GM03348 (cell line): ENCODE measurements around the gene P4HA1.

Source experiments
- DNase-seq: peaks from one replicate; pipeline ENCODE4 v3.0.0; 2012; ENCODE audit warnings: low spot score

Gene P4HA1

DNA sequence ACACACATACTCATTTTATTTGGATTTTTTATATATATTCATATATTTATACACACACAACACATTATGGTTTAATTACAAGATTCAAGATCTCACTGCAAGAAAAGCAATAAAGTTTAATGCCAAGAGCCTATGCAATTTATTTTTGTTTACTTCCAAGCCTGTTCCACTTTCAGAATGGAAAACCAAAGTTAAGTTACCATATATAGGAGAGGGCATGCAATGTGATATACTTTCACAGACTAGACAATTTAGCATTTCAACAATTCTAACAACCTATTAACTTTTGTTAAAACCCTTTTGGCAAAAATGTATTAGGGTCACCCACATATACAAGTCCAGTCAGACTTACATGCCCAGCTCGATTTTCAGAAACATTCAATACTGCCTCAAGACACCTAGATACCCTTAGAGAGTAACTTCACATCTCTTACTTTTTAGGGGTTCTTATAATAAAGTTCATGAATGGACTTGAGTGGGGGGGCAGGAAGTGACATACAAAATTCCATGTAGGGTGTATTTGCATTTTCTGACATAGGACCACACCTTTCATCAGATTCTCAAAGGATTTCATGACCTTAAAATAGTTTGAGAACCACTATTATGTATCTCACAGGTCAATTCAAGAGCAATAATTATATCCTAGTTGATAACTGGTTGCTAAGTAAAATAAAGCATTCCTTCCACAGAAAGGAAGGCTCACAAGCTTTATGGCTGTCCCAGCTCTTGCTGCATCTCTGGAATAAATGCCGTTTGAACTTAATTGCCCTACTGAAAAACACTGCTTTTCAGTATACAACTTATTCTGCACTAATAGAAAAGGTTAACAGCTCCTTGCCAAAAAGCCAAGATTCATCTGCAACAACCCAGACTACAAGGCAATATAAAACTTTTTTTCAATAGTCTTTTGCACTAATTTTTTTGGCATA, 2.5 kb downstream of the P4HA1 start:
- DNase-seq, result peak; percentile 8

DNA sequence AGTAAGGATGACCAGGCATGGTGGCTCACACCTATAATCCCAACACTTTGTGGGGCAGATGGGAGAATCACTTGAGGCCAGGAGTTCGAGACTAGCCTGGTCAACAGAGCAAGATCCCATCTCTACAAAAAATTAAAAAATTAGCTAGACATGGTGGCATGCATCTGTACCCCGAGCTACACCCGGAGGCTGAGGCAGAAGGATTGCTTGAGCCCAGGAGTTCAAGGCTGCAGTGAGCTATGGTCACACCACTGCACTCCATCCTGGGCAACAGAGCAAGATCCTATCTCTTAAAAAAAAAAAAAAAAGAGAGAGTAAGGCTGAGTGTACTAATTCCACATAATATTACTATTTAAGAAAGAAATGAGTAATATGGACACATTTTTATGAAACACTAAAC, 3.8 kb downstream of the P4HA1 start:
- no peak for DNase-seq

DNA sequence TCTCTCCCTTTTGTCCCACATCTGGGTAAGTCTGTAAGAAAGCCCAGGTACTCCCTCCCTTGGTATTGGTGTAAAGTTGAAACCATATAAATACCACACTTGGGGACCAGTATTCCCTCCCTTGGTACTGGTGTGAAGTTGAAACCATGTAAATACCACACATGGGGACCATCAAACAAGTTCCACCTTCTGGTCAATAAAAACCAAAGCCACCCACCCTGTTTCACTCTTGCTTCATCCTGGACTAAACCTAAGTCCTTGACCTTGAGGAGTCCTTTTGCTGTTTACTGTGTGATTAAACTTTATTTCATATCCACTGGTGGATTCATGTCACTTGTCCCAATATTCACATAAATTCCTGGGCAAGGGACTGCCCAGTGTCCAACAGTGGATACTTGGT, 8.4 kb downstream of the P4HA1 start:
- DNase-seq, result no peak

DNA sequence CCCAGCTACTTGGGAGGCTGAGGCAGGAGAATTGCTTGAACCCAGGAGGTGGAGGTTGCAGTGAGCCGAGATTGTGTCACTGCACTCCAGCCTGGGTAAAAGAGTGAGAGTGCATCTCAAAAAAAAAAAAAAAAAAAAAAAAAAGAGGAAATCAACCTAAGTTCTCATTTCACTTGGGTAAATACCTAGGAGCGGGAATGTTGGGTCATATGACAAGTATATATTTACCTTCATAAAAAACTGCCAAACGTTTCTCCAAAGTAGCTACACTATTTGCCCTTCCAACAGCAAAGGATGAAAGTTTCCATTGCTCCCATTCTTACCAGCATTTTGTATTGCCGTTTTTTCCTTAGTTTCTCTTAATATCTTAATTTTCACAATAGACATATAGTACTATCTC, 9.8 kb downstream of the P4HA1 start:
- no peak for DNase-seq

DNA sequence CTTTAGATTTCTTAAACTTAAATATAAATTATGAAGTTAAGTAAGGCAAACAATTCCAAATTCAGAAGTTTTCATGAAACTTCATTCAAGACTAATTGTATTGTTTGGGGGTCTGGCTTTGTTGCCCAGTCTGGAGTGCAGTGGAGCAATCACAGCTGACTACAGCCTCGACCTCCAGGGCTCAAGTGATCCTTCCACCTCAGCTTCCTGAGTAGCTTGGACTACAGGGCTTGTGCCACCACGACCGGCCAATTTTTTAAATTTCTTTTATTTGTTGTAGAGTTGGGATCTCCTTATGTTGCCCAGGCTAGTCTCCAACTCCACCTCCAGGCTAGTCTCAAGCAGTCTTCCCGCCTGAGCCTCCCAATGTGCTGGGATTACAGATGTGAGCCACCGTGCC, 12.5 kb downstream of the P4HA1 start:
- DNase-seq, result no peak

DNA sequence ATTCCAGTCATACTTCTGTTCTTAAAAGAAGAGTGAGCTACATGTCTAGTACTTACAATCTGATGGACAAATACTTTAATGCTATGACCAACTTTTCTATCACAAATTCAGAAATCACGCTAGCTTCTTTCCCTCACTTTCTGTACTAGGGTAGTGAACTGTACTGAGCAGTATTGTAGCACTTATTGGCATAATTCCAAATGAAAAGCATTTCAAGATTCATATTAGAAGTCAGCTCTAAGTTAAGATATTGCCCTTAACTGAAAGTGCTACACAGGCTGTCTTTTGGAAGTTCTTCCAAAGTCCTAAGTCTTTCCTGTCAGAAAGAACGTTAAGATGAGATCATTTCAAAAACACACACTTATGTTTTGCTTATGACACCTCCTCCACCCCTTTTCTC, 13.4 kb downstream of the P4HA1 start:
- no peak for DNase-seq

DNA sequence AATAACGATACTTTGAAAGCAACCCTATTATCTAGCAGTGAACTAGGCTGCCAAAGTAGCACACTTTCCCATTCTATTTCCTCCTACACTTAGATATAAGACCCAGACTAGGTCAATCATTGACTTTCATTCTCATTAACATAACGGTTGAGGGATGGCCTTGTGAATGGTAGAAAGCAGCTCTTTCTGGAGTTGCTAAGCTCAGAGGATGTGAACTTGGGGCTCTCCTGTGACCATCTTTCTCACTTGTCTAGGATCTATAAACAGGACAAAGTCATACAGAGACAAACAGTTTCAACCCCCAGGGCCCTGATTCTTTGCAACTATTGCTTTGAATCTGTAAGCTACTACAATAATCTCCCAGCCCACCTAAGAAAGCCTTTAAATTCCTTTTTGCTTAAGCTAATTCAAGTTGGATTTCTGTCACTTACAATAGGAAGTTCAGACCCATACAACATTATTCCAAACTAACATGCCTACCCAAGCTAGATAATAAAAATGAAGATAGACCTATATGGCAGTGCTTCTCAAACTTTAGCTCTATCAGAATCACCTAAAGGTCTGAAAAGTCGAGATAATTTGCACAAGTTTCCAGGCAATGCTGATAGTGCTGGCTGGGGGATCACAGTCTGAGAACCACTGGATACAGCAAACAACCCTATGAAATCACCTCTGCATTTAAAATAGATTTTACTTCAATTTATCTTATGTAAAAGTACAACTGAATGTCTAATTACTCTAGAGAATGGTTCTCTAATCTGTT, 16.7 kb downstream of the P4HA1 start:
- no peak for DNase-seq

DNA sequence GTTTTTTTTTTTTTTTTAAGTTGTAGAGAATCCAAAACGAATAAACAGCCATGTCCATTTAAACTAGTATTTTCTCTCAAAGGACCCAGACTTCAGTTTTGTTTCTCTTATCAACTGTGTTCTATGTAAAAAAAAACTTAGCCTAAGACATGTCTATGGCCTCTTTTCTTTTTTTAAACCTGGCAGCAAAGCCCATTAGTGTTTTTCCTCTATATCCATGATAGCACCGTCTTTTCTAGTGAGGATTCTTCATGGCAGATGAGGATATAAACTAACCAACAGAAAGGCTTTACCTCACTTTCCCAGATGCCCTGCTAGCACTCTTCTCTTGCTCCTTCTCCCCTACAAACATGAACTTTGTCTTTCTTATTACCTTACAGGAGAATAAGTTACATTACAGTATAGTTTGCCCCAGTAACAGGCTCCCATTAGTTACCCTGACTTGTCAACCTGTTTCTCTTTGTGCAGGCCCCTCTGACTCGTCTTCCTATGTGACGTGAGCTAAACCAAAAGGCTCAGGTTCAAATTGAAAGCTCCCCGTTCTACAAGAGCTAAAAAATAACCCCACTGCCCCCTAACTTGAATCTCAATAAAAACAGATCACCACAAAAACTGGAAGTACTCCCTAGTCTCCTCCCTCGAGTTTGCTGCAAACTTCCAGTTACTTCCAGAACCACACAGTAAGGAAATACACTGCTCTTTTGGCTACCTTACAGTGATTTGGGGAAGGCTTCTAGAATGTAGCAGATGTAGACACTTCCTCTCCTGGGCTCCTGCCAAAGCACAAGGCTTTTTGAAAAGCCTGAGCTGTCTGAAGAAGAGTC, 20.1 kb downstream of the P4HA1 start:
- DNase-seq, result peak; percentile 76

DNA sequence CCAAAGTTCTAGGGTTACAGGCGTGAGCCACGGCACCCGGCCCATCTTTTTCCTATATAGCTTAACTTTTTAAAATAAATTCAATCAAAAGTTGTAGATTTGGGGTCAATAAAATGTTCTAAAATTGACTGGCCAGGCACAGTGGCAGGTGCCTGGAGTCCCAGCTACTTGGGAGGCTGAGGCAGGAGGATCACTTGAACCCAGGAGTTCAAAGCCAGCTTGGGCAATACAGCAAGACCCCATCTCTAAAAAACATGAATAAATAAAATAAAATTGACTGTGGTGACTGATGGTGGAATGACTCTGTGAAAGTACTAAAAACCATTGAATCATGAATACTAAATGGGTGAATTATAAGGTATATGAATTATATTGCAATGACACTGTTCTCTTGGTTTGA, 20.8 kb downstream of the P4HA1 start:
- no peak for DNase-seq

DNA sequence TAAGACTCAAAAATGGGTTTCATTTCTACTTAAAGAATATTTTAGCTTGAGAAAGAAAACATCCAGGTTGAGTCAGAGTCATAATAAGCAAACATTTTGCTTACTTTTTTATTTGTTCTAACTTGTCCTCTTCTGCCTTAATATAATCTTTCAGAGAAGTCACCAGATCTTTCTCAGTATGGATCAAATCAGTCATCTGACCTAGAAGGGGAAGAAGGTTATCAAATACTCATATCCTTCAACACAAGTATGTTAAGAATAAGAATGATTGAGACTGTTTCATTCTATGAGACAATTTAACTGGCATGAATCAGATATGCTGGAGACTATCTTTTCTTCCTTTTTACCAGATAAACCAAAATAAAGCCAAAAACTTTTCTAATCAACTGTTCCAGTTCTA, 23.0 kb downstream of the P4HA1 start:
- DNase-seq, result no peak

DNA sequence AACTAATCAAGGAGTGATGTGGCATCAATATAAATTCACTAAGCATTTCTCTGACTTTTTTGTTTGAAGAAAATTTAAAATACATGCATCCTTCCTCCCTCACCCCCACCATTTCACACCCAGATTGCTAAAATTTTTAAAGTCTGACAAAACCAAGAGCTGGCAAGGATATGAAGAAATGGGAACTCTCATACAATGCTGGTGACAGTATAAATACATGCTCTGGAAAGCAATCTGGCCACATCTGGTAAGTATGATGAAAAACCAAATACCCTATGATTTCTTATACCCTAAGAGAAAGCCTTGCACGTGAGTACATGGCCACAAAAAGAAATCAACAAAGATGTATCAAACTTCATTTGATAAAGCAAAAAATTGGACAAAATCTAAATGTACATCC, 31.2 kb downstream of the P4HA1 start:
- peak; percentile 28 for DNase-seq

DNA sequence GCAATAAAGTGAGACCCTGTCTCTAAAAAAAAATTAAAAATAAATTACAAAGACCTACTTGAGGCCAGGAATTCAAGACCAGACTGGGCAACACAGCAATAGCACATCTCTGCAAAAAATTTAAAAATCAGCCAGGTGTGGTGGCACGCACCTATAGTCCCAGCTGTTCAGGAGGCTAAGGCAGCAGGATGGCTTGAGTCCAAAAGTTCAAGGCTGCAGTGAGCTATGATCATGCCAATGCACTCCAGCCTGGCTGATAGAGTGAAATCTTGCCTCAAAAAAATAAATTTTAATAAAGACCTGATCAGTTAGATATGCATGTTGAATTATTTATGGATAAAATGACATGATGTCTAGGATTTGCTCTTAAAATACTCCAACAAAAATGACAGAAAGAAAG, 34.9 kb downstream of the P4HA1 start:
- DNase-seq, result no peak

DNA sequence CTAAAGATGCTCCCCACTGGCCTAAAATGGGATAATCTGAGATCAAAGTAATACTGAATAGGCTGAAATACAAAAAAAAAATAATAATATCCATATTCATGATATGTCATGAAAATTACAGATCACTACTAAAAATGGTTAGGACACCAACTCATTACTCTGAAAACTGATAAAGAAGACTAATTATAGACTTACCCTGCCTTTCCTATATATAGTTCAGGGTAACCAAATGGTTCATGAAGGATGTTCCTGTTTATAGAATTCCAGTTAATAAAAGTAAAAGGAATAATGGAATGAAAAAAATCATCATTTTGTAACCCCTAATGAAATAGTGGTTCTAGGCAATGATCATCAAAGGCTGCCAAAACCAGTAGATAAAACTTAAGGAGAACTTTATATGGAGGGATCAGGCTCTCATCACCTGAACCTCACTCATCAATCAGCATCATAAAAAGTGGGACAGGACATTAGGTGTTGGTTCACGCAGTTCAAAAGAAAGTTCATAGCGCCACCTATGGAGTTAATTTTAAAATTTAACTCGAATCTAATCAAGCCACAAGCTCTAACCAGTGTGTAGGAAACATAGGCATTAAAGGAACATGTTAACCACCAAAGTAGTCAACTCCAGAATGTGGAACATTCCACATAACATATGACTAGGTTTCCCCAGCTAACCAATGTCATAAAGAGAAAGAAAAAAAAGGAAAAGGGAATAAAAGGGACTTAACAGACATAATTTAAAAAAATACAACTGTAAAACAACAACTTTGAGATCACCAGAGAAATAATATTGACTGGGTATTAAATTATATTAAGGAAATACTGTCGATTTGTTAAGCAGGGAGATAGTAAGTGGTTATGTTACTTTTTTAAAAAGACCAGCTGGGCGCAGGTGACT, 35.7 kb downstream of the P4HA1 start:
- DNase-seq, result peak; percentile 33

DNA sequence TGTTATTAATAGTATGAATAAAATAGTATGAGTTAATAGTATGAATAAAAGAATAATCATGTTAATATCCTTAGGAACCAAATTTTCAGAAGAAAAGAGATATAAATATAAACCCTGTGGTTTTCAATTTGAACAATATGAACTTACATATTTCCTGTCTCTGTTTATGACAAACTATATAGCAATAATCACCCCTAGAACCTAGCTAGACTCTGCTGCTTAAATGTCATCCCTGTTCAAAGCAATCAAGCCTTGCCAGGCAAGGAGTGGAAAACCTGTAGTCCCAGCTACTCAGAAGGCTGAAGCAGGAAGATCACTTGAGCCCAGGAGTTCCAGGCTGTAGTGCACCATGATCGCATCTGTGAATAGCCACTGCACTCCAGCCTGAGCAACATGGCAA, 36.5 kb downstream of the P4HA1 start:
- no peak for DNase-seq

DNA sequence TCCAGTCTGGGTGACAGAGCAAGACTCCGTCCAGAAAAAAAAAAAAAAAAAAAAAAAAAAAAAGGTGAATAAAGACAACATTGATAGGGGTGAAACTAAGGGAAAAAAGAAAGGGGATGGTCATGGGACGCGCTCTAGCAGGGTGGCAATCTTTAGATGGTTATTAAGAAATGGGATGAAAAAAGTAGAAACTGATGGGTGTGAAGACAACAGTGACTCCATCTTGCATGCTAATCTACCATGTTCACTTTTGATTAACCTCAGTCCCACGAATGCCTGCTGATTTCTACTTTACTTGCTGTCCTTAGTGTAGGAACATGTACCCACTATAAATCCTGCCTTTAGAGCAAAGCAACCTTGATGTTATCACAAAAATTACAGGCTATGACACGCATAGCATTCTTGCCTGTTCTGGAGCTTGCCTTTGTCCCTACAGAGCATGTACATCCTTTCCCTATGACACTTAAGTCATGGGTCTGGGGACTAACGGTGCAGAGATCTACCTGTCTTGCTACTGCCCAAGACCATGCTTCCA, 38.5 kb downstream of the P4HA1 start:
- DNase-seq, result no peak

DNA sequence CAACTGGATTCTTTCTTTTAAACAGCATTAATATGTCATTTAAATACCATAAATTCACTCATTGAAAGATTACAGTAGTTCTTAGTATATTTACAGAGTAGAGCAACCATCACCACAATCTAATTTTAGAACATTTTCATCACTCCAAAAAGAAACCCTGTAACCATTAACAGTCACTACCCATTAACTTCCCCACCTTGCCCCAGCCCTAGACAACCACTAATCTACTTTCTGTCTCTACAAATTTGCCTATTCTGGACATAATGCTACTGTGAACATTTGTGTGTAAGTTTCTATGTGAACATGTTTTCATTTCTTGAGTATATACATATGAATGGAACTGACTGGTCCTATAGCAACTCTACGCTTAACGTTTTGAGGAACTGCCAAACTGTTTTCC, 42.4 kb downstream of the P4HA1 start:
- no peak for DNase-seq

DNA sequence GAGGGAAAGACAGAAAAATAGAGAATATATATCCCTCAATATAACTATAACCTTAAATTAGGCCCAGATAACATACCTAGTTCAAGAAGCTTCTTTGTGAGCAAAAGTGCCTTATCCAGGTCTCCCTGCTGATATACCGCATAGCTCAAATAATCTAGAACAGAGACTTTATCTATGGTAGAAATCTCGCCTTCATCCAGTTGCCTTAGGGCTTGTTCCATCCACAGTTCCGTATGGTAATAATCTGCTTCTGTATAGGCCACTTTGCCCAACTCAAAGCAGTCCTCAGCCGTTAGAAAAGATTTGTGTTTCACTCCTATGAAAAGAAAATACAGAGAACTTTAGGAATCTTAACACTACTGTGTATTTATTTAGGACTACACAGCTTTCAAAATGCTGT, 43.4 kb downstream of the P4HA1 start:
- DNase-seq, result no peak

DNA sequence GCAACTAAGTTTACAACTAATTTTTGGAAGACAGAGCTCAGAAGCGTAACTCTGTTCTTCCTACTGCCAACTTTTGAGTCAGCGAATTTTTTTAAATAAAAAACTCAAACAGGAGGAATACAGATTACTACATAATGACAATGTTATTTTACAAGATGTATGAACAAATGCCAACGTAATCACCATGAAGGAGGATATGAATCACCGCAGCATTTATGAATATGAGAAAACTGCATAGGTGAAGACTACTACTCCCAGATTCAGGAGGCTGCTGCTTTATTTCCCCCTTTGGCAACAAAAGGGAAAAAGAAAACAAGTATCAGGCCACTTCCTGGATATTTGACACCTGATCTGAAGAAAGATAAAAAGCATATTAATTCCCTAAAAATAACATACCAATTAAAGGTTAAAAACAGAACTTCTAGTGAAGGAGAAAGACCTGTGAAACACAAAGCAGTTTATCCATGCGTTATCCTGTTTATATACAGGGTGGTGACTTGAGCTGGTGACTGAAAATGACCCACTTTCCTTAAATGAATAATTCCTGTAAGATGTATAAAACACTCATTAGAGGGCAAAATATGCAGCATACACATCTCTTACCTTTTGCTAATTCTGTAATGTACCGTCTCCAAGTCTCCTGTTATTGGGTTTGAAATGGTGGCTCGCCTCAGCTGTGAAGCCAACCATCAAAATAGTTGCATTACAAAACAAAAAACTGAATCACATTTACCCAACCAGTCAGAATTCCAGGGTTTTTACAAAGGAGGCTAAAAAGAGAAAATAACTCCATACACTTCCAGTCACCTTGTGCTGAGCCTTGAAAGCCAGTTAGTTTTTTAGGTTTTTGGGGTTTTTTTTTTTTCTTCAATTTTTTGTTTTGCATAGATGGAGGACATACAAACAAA, 52.0 kb downstream of the P4HA1 start:
- peak; percentile 55 for DNase-seq

DNA sequence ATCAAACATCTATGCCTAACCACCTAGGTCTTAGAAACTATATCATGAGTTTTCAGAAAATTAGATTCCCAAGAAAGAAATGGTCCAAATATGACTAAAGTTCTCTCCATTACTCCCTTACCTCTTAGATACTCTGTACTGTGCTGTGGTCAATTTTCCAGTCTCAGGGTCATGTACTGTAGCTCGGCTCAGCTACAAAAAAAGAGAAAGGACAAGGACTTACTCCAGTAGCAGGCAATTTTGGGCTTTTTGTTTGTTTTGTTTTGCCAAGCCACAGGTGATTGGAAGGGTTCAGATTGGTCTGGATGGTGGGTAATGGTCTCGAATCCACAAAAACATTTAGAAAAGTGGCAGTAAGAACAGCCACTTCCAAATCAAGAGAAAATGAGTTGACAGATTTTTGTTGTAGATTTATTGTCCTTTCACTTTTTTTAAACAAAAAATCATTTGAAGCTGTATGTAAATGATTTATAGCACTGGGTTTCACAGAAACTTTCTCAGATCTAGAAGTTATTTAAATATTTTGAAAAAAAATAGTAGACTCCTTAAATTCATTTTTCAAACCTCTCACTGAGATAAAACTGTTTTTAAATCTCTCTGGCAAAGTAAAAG, 52.8 kb downstream of the P4HA1 start:
- no peak for DNase-seq

DNA sequence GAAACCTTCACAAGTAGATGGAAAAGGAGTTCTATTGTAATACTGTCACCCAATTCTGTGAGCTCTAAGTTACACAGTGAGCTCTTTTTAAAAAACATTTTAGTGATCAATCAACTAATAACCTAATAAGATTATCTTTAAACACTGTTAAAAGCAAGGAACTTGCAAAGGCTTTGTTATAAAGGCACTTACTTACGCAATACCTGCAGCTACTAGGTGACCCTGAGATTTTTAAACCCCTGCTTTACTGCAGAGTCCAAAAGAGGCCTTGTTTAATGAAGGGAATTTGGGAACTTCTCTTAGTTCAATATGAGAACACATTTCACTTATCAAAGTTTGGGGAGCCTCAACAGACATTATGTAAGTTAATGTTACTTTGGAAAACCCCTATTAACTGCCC, 53.3 kb downstream of the P4HA1 start:
- DNase-seq, result no peak
